PC-3 (cell line): ENCODE measurements around the gene SNTG2. TPM values are rescaled to one million over a fixed set of nuclear protein-coding genes. Genes with fewer than 3 reads are reported as not detected.

Source experiments
- ATAC-seq: fragments of 200-7000 bp; cut with Tn5 transposase; 2 replicates; pipeline ENCODE4 v1.9.1; 2020; ENCODE audit warnings: mild to moderate bottlenecking, moderate library complexity
- BruUV-seq: library from RNA; stranded (reverse); fragments of 400-500 nt; replicated peaks from 2 replicates; lab custom pipeline; 2021; lab: Mats Ljungman, UMichigan
- CTCF ChIA-PET: fragments of 300-600 bp; sonication (Branson Sonifier 250); formaldehyde crosslinking; loops from one replicate; lab custom pipeline; 2022; ENCODE audit warnings: antibody characterized with exemption; lab: Charles Lee
- POLR2A ChIA-PET: fragments of 300-600 bp; sonication (Branson Sonifier 250); formaldehyde crosslinking; loops from one replicate; lab custom pipeline; 2022; ENCODE audit warnings: antibody characterized with exemption; ENCODE audit not compliant: unreplicated experiment; lab: Charles Lee
- DNase-seq: peaks from one replicate; pipeline ENCODE4 v3.0.0-alpha.2; 2015
- H2AFZ ChIP-seq: fragments of 300-600 bp; sonication (generic); 2 replicates; pipeline ENCODE4 v1.6.0; 2016; ENCODE audit warnings: antibody characterized with exemption, low read length
- H3F3A ChIP-seq: fragments of 300-600 bp; sonication (generic); one replicate; pipeline ENCODE4 v1.6.0; 2017; ENCODE audit warnings: antibody characterized with exemption, low read length, control low read depth, mild to moderate bottlenecking; ENCODE audit not compliant: unreplicated experiment
- H3K27ac ChIP-seq: fragments of 300-600 bp; sonication (generic); 2 replicates; pipeline ENCODE4 v1.5.1; 2016; ENCODE audit warnings: mild to moderate bottlenecking, low read length
- H3K27me3 ChIP-seq: fragments of 300-600 bp; sonication (generic); 2 replicates; pipeline ENCODE4 v1.6.1; 2016; ENCODE audit warnings: low read length, mixed read lengths
- H3K36me3 ChIP-seq: fragments of 300-600 bp; sonication (generic); 2 replicates; pipeline ENCODE4 v1.6.1; 2016; ENCODE audit warnings: low read depth, mixed run types, low read length, mixed read lengths
- H3K4me1 ChIP-seq: fragments of 300-600 bp; sonication (generic); 2 replicates; pipeline ENCODE4 v1.5.1; 2016; ENCODE audit warnings: low read length; ENCODE audit not compliant: insufficient read depth
- H3K4me2 ChIP-seq: fragments of 300-600 bp; sonication (generic); 2 replicates; pipeline ENCODE4 v1.6.0; 2016; ENCODE audit warnings: low read length
- H3K4me3 ChIP-seq: fragments of 300-600 bp; sonication (generic); 2 replicates; pipeline ENCODE4 v1.5.1; 2016; ENCODE audit warnings: mild to moderate bottlenecking, low read length, mixed read lengths
- H3K79me2 ChIP-seq: fragments of 300-600 bp; sonication (generic); 2 replicates; pipeline ENCODE4 v1.6.1; 2017; ENCODE audit warnings: low read length, mixed read lengths
- H3K9ac ChIP-seq: fragments of 300-600 bp; sonication (generic); 2 replicates; pipeline ENCODE4 v1.6.0; 2016; ENCODE audit warnings: mild to moderate bottlenecking, low read length
- H3K9me2 ChIP-seq: fragments of 300-600 bp; sonication (generic); replicated peaks from 2 replicates; pipeline ENCODE4 v1.6.1; 2016; ENCODE audit warnings: mixed run types, low read length, mixed read lengths
- H3K9me3 ChIP-seq: fragments of 300-600 bp; sonication (generic); 2 replicates; pipeline ENCODE4 v1.6.1; 2016; ENCODE audit warnings: low read length, mixed read lengths
- H4K20me1 ChIP-seq: fragments of 300-600 bp; sonication (generic); 2 replicates; pipeline ENCODE4 v1.6.1; 2016; ENCODE audit warnings: low read length, mixed read lengths
- CTCF ChIP-seq: fragments of 300-600 bp; sonication (generic); conservative IDR thresholded peaks from 2 replicates; pipeline ENCODE4 v1.5.1; 2017; ENCODE audit warnings: antibody characterized with exemption, low read depth, mild to moderate bottlenecking, low read length
- EZH2 ChIP-seq: fragments of 300-600 bp; sonication (generic); IDR thresholded peaks from one replicate; pipeline ENCODE4 v1.6.1; 2017; ENCODE audit warnings: antibody characterized with exemption, mild to moderate bottlenecking, low read length; ENCODE audit not compliant: unreplicated experiment
- EZH2phosphoT487 ChIP-seq: fragments of 300-600 bp; sonication (generic); IDR thresholded peaks from 2 replicates; pipeline ENCODE4 v1.6.1; 2018; ENCODE audit warnings: mild to moderate bottlenecking, antibody characterized with exemption, low read length, borderline replicate concordance
- intact Hi-C: fragments of 100-400 bp; cut with micrococcal nuclease; formaldehyde crosslinking; loops from 2 replicates; pipeline ENCODE4 v1.9.0; 2023
- total RNA-seq: library from RNA; depleted of rRNA; stranded (reverse); fragments of >200 nt; gene quantifications from 2 replicates; pipeline ENCODE4 v1.2.3, GENCODE V29; 2014

The SNTG2 gene
- total RNA-seq, 1 experiment from 2014 or later: not detected

- DNase-seq (no peak), ATAC-seq (no peak)
- ChIA-PET POLR2A (no interaction called here), CTCF (no interaction called here)
- Histone ChIP-seq H3K9me2 (no peaks in the 10 kb centered on the region), H3F3A (no peaks in the 10 kb centered on the region), H3K4me3 (no peak overlapping the region), H3K4me1 (no peaks in the 10 kb centered on the region), H3K4me2 (no peak overlapping the region), H3K36me3 (no peaks in the 10 kb centered on the region), H3K27ac (no peak overlapping the region), H3K27me3 (peaks cover 74% of the 10 kb centered on the region), H3K79me2 (no peaks in the 10 kb centered on the region), H2AFZ (no peak overlapping the region), H4K20me1 (no peaks in the 10 kb centered on the region), H3K9me3 (no peaks in the 10 kb centered on the region), H3K9ac (no peak overlapping the region)
- intact Hi-C loops: no loop called here
- no peak for TF ChIP-seq EZH2phosphoT487
- TF ChIP-seq CTCF: no peak
- no peak for TF ChIP-seq EZH2
- no TSS peak for BruUV-seq
Observed at GRCh38 chr2:1237783-1238182, 287.1 kb downstream of the SNTG2 start.

DNA sequence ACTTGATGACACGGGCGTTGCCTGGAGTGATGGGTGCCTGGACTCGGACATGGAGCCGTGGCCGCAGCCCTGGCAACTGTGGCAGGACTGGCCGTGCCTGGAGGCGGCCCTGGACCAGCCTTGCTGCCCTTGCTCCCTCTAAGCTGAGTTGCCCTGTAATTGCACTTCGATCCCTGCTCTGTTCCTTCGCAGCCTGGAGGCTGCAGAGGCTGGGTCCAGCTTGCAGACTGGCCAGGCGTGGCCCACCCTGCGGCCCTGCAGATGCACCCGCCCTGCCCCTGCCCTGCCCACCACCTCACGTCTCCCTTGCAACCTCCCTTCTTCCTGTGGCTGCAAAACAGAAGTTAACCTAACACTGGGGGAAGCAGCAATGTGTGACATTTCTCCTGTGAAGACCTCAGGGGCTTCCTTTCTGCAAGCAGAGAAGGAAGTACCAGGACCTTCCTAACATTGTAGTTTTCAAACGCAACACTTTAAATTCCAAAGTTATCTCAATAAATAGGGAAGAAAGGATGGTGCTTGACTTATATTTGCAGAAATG lies 288.0 kb downstream of the SNTG2 start:
- Histone ChIP-seq H3K9me2 (no peaks in the 10 kb centered on the region), H4K20me1 (no peaks in the 10 kb centered on the region), H3F3A (no peaks in the 10 kb centered on the region), H3K4me3 (no peak overlapping the region), H3K4me2 (no peak overlapping the region), H3K9me3 (no peaks in the 10 kb centered on the region), H3K27ac (no peak overlapping the region), H3K9ac (no peak overlapping the region), H3K27me3 (peaks cover 83% of the 10 kb centered on the region), H3K79me2 (no peaks in the 10 kb centered on the region), H3K4me1 (no peaks in the 10 kb centered on the region), H2AFZ (no peak overlapping the region), H3K36me3 (no peaks in the 10 kb centered on the region)
- ChIA-PET POLR2A (no interaction called here), CTCF (no interaction called here)
- no TSS peak for BruUV-seq
- DNase-seq (no peak), ATAC-seq (no peak)
- intact Hi-C loops: no loop called here
- TF ChIP-seq CTCF: no peak
- no peak for TF ChIP-seq EZH2
- no peak for TF ChIP-seq EZH2phosphoT487

GRCh38 chr2:1245193-1245592 lies 294.5 kb downstream of the SNTG2 start:
- peaks cover 87% of the 10 kb centered on the region for H3K27me3 ChIP-seq
- intact Hi-C loops: loop anchor here (10.0 kb wide), 1 partner anchor 300 kb away; no protein-coding TSS in a partner anchor
- no TSS peak for BruUV-seq

More at GRCh38 chr2:1245193-1245592, 294.5 kb downstream of the SNTG2 start:
- no peaks in the 10 kb centered on the region for H3K9me2 ChIP-seq
- no peaks in the 10 kb centered on the region for H3K4me1 ChIP-seq
- no peaks in the 10 kb centered on the region for H3K9me3 ChIP-seq
- DNase-seq (no peak), ATAC-seq (no peak)
- H3K27ac ChIP-seq: no peak overlapping the region
- H2AFZ ChIP-seq: no peak overlapping the region
- no peak overlapping the region for H3K4me3 ChIP-seq
- no peak for TF ChIP-seq EZH2
- no peak for TF ChIP-seq CTCF
- no peak for TF ChIP-seq EZH2phosphoT487
- H3K9ac ChIP-seq: no peak overlapping the region
- H3K4me2 ChIP-seq: no peak overlapping the region
- H3F3A ChIP-seq: no peaks in the 10 kb centered on the region
- H4K20me1 ChIP-seq: no peaks in the 10 kb centered on the region
- H3K79me2 ChIP-seq: no peaks in the 10 kb centered on the region
- H3K36me3 ChIP-seq: no peaks in the 10 kb centered on the region
- CTCF ChIA-PET: no interaction called here
- POLR2A ChIA-PET: no interaction called here
